Measurements from ENCODE around the gene SUSD2.

DNA sequence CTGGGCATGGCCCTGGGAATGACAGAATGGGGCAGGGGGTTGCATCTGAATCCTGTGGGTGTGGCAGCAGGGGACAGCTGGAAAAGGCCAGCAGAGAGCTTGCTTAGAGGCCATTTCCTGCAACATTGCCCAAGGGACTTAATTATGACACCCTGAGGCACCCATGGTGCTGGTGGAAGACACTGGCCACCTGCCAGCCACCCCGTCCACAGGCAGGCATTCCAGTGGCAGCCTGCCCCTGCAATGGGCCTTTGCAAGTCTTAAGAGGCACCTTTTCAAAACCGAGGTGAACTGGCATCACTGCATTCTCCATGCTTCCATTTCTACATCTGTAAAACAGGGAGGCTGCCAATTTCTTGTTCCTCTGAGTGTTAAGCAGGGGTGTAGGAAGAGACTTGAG is 21.6 kb upstream of the SUSD2 start:
- no peak for TF ChIP-seq ZBTB33 (IDR thresholded peaks at IDR 0.05; ENCODE audit: borderline replicate concordance, low read depth)
- TF ChIP-seq CTCF (IDR thresholded peaks at IDR 0.05): no peak
- TF ChIP-seq USF2 (IDR thresholded peaks at IDR 0.05; ENCODE audit: borderline replicate concordance, low read depth, low read length): no peak
- TF ChIP-seq EP300 (IDR thresholded peaks at IDR 0.05; ENCODE audit: borderline replicate concordance in 1 of 2, low read depth in 1 of 2, low read length in 1 of 2): no peak
- no peak for TF ChIP-seq ELF1 (IDR thresholded peaks at IDR 0.05)
- TF ChIP-seq SMC3 (IDR thresholded peaks at IDR 0.05; ENCODE audit: low read depth, low read length): no peak
- no peak for TF ChIP-seq RFX5 (IDR thresholded peaks at IDR 0.05; ENCODE audit: low read length)
- TF ChIP-seq TAF1 (IDR thresholded peaks at IDR 0.05; ENCODE audit: borderline replicate concordance, low read depth, low read length): no peak

Data from SK-N-SH (cell line).